ENCODE results near the gene MRPS25. TPM values are rescaled to one million over a fixed set of nuclear protein-coding genes. Genes with fewer than 3 reads are reported as not detected.

Gene MRPS25
- total and polyA plus RNA-seq, 2 experiments from 2014 or later = 47.9 to 75.0 TPM

DNA sequence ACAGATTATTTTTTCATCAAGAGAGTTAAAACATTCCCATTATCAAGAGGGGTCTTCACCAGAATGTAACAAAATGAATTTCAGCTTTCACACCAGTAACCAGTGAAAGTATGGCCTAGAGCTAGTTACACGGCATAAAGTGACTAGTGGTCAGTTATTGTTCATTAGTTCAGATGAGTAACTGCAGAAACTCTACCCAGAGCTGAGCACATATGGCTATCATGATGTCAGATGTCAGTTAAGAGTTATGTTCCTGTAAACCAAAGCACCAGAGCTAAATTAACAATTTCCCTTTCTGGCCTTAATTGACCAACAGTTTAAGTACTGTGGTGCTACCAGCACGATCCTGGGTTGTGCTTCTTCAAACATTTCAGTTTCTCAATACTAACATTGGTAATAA, 6.6 kb upstream of the MRPS25 start:
- no peak for ATAC-seq

More for the DNA sequence above, 6.6 kb upstream of the MRPS25 start:
- Histone ChIP-seq H3F3A (replicated peaks; ENCODE audit: low read depth) (no peaks in the 10 kb centered on the region), H3K4me2 (no peak overlapping the region), H3K27ac (ENCODE audit: low read depth) (no peak overlapping the region), H3K9me2 (ENCODE audit: insufficient read depth) (no peaks in the 10 kb centered on the region), H2AFZ (no peak overlapping the region), H3K36me3 (ENCODE audit: insufficient read depth) (peaks cover 8% of the 10 kb centered on the region), H3K4me1 (ENCODE audit: insufficient read depth) (no peaks in the 10 kb centered on the region), H4K20me1 (replicated peaks; ENCODE audit: insufficient read depth) (0 out of 2 replicates have a peak, but pooled peaks cover 3% of the 10 kb centered on the region), H3K4me3 (no peak overlapping the region), H3K79me2 (replicated peaks; ENCODE audit: insufficient read depth) (no peaks in the 10 kb centered on the region), H3K27me3 (ENCODE audit: insufficient read depth) (no peaks in the 10 kb centered on the region)
- no peak overlapping the region for H3K4me3 Mint-ChIP-seq
- no peak for DNase-seq (ENCODE audit: low spot score)
- H3K27me3 Mint-ChIP-seq (ENCODE audit: insufficient read depth, low read depth, poor library complexity) = peaks cover 9% of the 10 kb centered on the region
- H3K4me1 Mint-ChIP-seq = no peaks in the 10 kb centered on the region
- H3K9me3 Mint-ChIP-seq = no peaks in the 10 kb centered on the region
- no peak overlapping the region for H3K27ac Mint-ChIP-seq
- TF ChIP-seq, protein P1, sequence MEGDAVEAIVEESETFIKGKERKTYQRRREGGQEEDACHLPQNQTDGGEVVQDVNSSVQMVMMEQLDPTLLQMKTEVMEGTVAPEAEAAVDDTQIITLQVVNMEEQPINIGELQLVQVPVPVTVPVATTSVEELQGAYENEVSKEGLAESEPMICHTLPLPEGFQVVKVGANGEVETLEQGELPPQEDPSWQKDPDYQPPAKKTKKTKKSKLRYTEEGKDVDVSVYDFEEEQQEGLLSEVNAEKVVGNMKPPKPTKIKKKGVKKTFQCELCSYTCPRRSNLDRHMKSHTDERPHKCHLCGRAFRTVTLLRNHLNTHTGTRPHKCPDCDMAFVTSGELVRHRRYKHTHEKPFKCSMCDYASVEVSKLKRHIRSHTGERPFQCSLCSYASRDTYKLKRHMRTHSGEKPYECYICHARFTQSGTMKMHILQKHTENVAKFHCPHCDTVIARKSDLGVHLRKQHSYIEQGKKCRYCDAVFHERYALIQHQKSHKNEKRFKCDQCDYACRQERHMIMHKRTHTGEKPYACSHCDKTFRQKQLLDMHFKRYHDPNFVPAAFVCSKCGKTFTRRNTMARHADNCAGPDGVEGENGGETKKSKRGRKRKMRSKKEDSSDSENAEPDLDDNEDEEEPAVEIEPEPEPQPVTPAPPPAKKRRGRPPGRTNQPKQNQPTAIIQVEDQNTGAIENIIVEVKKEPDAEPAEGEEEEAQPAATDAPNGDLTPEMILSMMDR (conservative IDR thresholded peaks at IDR 0.05; ENCODE audit: low read depth in 2 of 2) = no peak
- TF ChIP-seq, protein P2, sequence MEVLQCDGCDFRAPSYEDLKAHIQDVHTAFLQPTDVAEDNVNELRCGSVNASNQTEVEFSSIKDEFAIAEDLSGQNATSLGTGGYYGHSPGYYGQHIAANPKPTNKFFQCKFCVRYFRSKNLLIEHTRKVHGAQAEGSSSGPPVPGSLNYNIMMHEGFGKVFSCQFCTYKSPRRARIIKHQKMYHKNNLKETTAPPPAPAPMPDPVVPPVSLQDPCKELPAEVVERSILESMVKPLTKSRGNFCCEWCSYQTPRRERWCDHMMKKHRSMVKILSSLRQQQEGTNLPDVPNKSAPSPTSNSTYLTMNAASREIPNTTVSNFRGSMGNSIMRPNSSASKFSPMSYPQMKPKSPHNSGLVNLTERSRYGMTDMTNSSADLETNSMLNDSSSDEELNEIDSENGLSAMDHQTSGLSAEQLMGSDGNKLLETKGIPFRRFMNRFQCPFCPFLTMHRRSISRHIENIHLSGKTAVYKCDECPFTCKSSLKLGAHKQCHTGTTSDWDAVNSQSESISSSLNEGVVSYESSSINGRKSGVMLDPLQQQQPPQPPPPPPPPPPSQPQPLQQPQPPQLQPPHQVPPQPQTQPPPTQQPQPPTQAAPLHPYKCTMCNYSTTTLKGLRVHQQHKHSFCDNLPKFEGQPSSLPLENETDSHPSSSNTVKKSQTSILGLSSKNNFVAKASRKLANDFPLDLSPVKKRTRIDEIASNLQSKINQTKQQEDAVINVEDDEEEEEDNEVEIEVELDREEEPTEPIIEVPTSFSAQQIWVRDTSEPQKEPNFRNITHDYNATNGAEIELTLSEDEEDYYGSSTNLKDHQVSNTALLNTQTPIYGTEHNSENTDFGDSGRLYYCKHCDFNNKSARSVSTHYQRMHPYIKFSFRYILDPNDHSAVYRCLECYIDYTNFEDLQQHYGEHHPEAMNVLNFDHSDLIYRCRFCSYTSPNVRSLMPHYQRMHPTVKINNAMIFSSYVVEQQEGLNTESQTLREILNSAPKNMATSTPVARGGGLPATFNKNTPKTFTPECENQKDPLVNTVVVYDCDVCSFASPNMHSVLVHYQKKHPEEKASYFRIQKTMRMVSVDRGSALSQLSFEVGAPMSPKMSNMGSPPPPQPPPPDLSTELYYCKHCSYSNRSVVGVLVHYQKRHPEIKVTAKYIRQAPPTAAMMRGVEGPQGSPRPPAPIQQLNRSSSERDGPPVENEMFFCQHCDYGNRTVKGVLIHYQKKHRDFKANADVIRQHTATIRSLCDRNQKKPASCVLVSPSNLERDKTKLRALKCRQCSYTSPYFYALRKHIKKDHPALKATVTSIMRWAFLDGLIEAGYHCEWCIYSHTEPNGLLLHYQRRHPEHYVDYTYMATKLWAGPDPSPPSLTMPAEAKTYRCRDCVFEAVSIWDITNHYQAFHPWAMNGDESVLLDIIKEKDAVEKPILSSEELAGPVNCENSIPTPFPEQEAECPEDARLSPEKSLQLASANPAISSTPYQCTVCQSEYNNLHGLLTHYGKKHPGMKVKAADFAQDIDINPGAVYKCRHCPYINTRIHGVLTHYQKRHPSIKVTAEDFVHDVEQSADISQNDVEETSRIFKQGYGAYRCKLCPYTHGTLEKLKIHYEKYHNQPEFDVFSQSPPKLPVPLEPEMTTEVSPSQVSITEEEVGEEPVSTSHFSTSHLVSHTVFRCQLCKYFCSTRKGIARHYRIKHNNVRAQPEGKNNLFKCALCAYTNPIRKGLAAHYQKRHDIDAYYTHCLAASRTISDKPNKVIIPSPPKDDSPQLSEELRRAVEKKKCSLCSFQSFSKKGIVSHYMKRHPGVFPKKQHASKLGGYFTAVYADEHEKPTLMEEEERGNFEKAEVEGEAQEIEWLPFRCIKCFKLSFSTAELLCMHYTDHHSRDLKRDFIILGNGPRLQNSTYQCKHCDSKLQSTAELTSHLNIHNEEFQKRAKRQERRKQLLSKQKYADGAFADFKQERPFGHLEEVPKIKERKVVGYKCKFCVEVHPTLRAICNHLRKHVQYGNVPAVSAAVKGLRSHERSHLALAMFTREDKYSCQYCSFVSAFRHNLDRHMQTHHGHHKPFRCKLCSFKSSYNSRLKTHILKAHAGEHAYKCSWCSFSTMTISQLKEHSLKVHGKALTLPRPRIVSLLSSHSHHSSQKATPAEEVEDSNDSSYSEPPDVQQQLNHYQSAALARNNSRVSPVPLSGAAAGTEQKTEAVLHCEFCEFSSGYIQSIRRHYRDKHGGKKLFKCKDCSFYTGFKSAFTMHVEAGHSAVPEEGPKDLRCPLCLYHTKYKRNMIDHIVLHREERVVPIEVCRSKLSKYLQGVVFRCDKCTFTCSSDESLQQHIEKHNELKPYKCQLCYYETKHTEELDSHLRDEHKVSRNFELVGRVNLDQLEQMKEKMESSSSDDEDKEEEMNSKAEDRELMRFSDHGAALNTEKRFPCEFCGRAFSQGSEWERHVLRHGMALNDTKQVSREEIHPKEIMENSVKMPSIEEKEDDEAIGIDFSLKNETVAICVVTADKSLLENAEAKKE (CRISPR knock-in tag; IDR thresholded peaks at IDR 0.05) = no peak
- TF ChIP-seq NANOG (IDR thresholded peaks at IDR 0.05; ENCODE audit: borderline replicate concordance) = no peak
- TF ChIP-seq STAT1 (IDR thresholded peaks at IDR 0.05; ENCODE audit: unreplicated experiment) = no peak
- TF ChIP-seq EZH2 (IDR thresholded peaks at IDR 0.05; ENCODE audit: low read depth, unreplicated experiment) = no peak
- no peak for TF ChIP-seq REST (IDR thresholded peaks at IDR 0.05; ENCODE audit: unreplicated experiment)
- TF ChIP-seq, protein P3, sequence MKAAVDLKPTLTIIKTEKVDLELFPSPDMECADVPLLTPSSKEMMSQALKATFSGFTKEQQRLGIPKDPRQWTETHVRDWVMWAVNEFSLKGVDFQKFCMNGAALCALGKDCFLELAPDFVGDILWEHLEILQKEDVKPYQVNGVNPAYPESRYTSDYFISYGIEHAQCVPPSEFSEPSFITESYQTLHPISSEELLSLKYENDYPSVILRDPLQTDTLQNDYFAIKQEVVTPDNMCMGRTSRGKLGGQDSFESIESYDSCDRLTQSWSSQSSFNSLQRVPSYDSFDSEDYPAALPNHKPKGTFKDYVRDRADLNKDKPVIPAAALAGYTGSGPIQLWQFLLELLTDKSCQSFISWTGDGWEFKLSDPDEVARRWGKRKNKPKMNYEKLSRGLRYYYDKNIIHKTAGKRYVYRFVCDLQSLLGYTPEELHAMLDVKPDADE (IDR thresholded peaks at IDR 0.05) = no peak
- TF ChIP-seq EZH2phosphoT487 (IDR thresholded peaks at IDR 0.05; ENCODE audit: unreplicated experiment) = no peak
- no peak for TF ChIP-seq CREB1 (CRISPR knock-in tag; IDR thresholded peaks at IDR 0.05; ENCODE audit: low read depth)
- no peak for TF ChIP-seq ZNF114 (CRISPR knock-in tag; IDR thresholded peaks at IDR 0.05)
- TF ChIP-seq POLR2AphosphoS5 (IDR thresholded peaks at IDR 0.05; ENCODE audit: low read depth) = no peak
- peaks cover 18% of the 10 kb centered on the region for H3K36me3 Mint-ChIP-seq (ENCODE audit: low read depth)

Measured in GM23338 (cell line).